HG03108 (cell line): ENCODE measurements around the gene PAQR6.

Source experiments
- ATAC-seq: cut with Tn5 transposase; IDR thresholded peaks from one replicate; pipeline ENCODE4 v1.9.1; 2021; ENCODE audit warnings: moderate library complexity; ENCODE audit not compliant: unreplicated experiment

Gene PAQR6

GRCh38 chr1:156247460-156248322 is at the start of gene PAQR6:
PAQR6 (minus strand) TSS chr1:156248056; CDS start chr1:156246731, 1,325 bp downstream.
- no peak for ATAC-seq

DNA sequence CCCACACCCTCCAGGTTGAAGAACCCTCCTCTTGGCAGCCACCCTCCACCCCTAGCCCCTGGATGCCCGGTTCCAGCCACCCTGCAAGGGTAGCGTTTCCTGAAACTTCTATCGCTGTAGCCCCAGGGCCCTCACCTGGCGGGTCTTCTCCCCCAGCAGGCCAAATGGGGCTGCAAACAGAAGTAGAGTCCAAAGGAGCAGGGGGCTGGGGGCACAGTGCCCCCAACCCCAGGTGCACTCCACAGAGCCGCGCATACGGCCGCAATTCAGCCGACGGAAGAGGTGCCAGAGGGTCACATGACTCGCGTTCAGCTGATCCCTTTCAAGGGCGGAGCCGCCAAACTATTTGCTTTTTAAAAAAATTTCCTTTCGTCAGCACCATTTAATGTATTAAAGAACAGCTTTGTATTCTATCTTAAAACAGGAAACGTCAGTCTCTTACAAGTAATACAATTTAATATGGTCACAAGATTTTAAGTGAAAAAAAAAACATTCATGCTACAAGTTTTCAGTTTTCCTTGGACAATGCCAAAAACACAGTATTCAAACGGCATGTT is 47.6 kb upstream of the PAQR6 start, which contains the start of gene GLMP:
Gene GLMP, minus strand, starts transcription at position 289 of the 557 bp plus-strand sequence. Its CDS starts 34 bp downstream, at position 255.
- ATAC-seq: no peak

GRCh38 chr1:156293895-156294294 is 46.0 kb upstream of the PAQR6 start:
- ATAC-seq: no peak

DNA sequence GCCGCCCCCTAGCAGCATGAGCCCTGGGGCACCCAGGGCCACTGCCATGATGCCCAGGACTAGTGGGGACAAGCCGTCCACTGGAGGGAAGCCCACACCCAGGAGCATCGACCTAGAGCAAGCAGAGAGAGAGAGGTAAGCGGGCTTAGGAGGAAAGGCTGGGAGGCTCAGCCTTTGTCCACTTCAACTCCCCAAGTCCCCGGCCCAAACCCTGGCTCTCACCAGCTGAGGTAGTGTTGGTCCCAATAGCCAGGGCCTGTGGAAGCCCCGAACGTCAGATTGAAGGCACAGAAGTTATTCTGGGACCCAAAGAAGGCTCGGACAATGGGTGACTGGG is 45.2 kb upstream of the PAQR6 start:
- no peak for ATAC-seq

GRCh38 chr1:156291226-156292061 is 43.6 kb upstream of the PAQR6 start:
- ATAC-seq: no peak

DNA sequence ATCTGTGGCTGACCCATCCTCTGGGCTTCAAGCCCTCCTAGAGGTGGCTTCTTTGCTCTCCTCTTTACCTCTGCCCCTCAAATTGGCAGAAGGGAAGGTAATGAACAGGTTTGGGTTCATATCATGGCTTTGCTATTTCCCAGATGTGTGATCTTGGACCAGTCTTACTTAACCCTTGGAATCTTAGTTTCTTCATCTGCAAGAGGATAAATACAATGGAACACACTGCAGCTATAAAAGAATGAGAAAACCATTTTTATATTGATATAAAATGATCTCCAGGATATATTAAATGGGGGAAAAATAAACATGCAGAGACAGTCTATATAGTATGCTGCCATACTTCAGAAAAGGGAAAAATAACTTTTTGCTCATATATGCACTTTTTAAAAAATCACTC is 42.0 kb upstream of the PAQR6 start:
- no peak for ATAC-seq

DNA sequence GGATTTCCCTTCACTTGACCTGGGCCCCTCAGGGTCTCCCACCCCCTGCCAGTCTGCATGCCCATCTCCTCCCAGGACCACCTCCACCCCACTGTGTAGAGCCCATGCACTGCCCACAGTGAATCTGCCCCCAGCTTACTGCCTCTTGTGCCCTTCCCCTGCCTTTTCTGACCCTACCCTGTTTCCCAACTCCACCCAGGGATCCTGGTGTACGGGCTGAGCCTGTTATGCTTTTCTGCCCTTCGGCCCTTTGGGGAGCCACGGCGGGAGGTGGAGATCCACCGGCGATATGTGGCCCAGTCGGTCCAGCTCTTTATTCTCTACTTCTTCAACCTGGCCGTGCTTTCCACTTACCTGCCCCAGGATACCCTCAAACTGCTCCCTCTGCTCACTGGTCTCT is 38.2 kb upstream of the PAQR6 start:
- ATAC-seq: no peak

DNA sequence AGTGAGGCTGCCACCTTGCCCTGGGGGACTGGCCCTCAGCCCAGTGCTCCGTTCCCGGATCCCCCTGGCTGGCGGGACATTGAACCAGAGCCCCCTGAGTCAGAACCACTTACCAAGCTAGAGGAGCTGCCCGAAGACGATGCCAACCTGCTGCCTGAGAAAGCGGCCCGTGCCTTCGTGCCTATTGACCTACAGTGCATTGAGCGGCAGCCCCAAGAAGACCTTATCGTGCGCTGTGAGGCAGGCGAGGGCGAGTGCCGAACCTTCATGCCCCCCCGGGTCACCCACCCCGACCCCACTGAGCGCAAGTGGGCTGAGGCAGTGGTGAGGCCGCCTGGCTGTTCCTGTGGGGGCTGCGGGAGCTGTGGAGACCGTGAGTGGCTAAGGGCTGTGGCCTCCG is 37.6 kb upstream of the PAQR6 start:
- no peak for ATAC-seq

GRCh38 chr1:156284757-156285156 is 36.9 kb upstream of the PAQR6 start:
- ATAC-seq: no peak

GRCh38 chr1:156284112-156284511 is 36.3 kb upstream of the PAQR6 start, which contains the start of gene TMEM79:
TMEM79 (plus strand) TSS chr1:156284325; CDS start chr1:156285227, 902 bp downstream.
- ATAC-seq: no peak

DNA sequence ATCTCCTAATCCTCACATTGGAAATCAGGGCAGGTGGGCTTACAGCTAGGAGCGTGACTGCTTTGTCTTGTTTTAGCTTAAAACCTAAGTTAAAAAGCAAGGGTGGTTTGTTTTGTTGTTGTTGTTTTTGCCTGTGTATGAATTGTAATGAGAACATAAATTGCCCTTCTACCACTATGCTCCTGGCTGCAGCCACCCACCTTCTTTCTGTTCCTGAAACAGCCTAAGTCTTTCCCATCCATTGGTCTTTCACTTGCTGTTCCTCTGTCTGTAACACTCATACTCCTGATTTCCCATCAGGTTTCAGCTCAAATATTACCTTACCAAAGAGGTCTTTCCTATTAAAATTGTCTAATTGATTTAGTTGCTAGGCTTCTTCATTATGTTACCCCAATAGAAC is 35.7 kb upstream of the PAQR6 start:
- no peak for ATAC-seq

DNA sequence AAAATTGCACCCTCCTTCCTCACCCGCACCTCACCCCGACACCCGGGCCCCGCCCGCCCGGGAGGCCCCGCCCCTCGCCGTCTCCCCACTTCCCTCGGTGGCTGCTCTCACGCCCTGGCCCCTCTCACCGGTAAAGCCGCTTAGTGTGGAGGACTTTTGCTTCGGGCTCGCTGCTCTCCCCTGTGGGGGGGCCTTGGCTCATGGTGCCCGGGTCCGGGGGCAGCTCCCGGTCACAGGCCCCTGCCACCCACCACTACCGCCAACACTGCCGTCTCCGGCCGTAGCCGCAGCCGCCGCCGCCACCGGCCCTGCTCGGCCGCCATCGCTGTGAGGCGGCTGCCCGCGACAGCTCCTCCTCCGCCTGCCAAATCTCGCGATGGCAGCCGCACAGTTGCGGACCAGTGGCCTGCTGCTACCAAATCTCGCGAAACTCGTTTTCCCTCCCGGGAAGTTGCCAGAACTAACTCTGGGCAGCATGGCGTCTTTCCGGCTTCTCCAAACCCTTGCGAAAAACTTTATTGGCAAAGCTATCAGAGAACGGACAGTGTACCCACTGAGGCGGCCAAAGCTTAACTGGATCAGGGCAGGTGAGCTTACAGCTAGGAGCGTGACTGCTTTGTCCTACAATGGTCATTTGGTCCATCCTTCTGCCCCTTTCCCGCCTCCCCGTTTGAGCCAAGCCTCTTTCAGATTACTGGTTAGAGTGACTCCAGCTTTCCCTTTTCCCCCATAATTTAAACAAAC is 34.8 kb upstream of the PAQR6 start, which contains the start of gene SMG5:
Gene SMG5, minus strand, starts transcription at position 347 of the 744 bp plus-strand sequence. Its CDS starts 145 bp downstream, at position 202.
- ATAC-seq: peak; percentile 83

- ATAC-seq: no peak
Measured at GRCh38 chr1:156281693-156282478, 34.0 kb upstream of the PAQR6 start.

DNA sequence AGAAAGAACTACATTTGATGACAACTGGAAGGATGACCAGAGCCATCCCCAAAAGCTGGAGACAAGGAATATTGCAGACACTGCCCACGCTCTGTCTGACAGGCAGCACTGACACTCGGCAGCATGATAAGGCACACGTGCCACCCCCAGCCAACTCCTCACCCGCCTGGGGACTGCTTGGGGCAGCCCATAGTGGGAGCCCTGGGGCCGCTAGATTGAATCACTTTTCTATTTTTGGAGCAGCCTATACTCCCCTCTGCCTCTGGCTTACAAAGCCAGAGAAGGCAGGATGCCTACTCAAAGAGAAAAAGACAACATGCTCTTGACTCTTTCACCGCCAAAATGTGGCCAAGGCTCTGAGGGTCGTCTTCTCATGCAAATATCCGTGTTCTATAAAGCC is 33.4 kb upstream of the PAQR6 start:
- ATAC-seq: peak; percentile 43

- ATAC-seq: no peak
Measured at GRCh38 chr1:156279837-156280236, 32.0 kb upstream of the PAQR6 start.

DNA sequence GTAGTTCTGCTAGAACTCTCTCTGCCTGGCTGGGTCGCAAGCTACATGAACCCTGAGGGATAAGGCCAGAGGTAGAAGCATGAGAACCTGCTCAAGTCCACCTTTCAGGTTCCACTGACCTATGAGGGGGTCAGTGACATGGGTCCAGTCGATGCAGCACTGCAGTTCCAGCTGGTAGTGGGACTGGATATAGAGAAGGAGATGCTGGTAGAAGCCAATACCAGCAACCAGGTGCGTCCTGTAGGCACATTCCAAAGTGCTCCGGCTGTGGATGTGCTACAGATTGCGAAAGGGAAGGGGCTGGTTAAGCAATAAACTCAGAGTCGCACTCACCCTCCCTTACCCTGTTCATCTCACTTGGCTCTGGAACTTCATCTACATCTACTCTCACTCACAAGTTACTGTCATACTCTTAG is 29.1 kb upstream of the PAQR6 start:
- no peak for ATAC-seq

GRCh38 chr1:156276532-156276931 is 28.7 kb upstream of the PAQR6 start:
- no peak for ATAC-seq

GRCh38 chr1:156270314-156270713 is 22.5 kb upstream of the PAQR6 start:
- ATAC-seq: no peak

- ATAC-seq: no peak
Measured at GRCh38 chr1:156268336-156268735, 20.5 kb upstream of the PAQR6 start.

GRCh38 chr1:156266051-156266450 is 18.2 kb upstream of the PAQR6 start:
- ATAC-seq: no peak
